ENCODE results near the gene MESD.

GRCh38 chr15:81033508-81033907, 43.9 kb upstream of the MESD start:
- TF ChIP-seq CTCF (conservative IDR thresholded peaks at IDR 0.05 in 1 of 2, IDR thresholded peaks at IDR 0.05 in 1 of 2; ENCODE audit: extremely low read depth in 1 of 2, insufficient read depth in 1 of 2, low read depth in 1 of 2, low read length in 2 of 2) = no peak
- no peak for TF ChIP-seq EZH2 (IDR thresholded peaks at IDR 0.05; ENCODE audit: borderline replicate concordance, low read length)
